GM19438 (cell line): ENCODE results near the gene SCARB1.

Experiments used
- ATAC-seq: cut with Tn5 transposase; IDR thresholded peaks from one replicate; pipeline ENCODE4 v1.9.1; 2021; ENCODE audit warnings: low read depth; ENCODE audit not compliant: unreplicated experiment

The SCARB1 gene

DNA sequence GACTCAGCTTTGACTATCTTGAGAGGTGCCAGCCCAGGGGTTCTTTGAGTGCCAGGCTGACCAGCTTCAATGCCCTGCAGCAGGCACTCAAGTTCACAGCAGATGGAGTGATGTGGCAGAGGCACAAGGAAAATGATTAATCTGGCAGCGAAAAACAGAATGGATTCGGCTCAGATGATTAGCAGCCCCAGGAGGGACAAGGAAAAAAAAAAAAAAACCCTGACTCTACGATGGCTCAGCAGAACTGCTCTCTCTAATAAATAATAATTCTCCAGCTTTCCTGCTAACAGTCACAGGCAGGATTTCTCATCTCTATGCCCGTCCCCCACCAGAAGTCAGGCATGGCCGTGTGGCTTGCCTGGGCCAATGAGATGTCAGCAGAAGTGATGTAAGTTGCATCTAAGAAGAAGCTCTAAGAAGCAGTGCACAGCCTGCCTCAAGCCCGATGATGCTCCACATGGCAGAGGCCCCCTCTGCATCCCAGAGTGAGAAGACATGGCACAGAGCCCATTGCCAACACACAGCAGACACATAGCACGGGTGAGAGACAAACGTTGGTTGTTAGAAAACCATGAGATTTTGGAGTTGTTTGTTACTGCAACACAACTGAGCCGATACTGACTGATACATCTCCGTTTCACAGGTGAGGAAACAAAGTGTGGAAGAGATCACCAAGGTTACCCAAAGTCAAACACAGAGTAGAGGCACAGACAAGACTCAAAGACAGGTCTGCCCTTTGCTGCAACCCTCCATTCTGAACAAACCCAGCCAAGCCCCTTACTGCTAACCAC, 111.0 kb downstream of the SCARB1 start:
- no peak for ATAC-seq

DNA sequence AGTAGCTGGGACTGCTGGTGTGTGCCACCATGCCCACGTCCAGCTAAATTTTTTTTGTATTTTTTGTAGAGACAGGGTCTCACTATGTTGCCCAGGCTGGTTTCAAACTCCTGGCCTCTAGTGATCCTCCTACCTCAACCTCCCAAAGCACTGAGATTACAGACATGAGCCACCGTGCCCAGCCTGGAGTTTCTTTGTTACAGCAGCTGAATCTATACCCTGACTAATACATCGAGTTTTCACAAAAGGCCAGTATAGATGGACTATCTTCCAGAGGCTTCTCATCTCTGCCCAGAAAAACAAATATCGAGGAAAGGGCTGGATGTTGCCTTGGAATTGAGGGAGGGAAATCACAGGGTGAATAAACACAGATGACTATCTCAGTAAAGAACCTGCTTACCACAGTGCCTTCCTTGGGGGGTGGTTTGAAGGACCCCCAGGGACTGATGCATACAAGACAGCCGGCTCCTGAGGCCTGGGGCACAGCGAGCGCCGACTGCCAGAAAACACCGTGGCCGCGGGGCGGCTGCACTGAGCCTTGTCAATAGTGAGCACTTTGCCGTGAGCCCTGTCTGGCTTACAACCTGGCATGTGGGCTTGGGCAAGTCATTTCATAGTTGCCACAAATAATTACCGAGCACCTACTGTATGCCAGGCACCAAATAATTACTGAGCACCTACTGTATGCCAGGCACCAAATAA, 111.9 kb downstream of the SCARB1 start:
- no peak for ATAC-seq

DNA sequence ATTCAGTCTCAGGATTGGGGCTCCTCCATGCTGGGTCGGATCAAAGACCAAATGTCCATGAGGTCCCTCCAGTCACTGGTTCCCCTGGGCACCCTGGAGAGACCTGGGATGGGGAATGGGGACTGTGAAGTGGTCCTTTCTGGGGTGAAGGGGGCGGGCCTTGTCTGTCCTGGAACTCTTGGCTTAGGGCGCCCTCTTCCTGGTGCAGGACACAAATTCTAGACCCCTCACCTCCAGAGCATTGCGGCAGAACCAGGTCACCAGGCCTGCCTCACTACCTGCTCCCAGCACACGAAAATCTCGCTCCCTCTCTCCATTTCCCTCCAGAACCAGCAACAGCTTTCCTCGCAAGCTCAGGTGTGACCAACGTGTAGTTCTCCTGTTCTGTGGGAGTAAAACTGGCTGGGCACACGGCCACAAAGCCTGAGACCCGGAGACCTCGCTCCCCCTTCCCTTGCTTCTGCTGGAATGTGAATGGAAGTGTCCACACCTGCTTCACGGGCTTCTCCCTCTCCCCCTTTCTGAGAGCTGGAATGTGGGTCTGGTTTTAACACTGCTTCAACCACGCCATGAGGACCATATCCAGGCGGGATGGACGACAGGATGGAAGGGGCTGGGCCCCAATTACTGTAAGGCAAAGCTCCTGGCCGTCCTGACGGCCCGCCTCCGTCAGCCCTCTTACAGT, 112.7 kb downstream of the SCARB1 start:
- no peak for ATAC-seq

DNA sequence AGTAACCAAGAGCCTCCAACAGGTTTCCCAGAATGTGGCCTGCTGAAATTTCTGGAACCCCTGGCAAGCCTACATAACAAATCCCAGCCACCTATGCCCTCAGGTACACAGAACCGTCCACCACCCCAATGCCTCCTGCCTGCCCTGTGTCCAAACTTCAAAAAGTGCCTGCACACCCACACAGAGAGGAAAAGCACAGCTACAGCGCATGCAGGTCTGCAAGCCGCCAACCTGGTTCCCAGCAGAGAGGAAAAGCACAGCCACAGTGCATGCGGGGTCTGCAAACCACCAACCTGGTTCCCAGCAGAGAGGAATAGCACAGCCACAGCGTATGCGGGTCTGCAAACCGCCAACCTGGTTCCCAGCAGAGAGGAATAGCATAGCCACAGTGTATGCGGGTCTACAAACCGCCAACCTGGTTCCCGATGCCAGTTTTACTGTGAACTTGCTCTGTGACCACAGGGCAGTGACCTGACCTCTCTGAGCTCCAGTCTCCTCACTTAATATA, 113.5 kb downstream of the SCARB1 start:
- no peak for ATAC-seq

DNA sequence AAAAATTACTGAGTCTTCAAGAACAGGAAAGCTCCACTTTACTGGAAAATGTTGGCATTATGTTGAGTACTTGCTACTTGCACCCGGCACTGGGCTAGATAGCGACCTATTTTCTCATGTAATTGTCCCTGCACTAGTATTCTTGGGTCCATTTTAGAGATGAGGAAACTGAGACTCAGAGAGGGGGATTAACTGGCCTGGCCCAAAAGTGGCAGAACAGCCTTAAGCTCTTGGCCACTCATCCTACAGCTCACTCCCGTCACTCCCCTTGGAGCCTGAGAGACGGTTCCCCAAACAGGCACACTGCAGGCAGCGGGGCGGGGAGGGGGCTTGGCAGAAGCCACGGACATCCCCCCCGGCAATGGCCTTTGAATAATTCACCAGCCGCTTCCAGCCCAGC, 113.9 kb downstream of the SCARB1 start:
- no peak for ATAC-seq

DNA sequence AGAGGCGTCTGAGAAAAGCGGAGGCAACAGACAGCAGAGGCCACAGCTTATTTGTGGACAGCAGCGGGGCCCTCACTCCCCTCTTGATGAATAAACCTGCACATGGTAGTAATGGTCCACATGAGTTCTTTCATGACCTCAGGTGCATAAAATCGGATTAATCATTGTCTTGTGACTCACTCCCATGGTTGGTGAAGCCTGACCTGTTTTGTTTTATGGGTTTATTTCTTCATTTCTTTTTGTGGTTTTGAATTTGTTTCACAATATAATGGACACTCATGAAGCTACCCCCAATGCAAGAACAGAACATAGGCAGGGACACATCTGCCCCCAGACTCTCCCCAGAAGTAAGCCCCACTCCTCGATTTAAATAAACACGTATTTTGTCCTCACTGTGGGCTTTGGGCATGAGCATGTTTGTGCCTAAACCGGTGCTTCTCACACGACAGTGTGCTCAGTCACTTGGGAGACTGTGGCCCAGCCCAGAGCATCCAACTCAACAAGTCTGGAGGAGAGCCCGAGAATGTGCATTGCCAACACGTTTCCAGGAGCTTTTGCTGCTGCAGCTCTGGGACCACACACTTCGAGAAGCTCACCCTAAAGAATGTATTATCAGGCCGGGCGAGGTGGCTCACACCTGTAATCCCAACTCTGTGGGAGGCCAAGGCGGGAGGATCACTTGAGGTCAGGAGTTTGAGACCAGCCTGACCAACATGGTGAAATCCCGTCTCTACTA, 116.1 kb downstream of the SCARB1 start:
- peak; percentile 45 for ATAC-seq

DNA sequence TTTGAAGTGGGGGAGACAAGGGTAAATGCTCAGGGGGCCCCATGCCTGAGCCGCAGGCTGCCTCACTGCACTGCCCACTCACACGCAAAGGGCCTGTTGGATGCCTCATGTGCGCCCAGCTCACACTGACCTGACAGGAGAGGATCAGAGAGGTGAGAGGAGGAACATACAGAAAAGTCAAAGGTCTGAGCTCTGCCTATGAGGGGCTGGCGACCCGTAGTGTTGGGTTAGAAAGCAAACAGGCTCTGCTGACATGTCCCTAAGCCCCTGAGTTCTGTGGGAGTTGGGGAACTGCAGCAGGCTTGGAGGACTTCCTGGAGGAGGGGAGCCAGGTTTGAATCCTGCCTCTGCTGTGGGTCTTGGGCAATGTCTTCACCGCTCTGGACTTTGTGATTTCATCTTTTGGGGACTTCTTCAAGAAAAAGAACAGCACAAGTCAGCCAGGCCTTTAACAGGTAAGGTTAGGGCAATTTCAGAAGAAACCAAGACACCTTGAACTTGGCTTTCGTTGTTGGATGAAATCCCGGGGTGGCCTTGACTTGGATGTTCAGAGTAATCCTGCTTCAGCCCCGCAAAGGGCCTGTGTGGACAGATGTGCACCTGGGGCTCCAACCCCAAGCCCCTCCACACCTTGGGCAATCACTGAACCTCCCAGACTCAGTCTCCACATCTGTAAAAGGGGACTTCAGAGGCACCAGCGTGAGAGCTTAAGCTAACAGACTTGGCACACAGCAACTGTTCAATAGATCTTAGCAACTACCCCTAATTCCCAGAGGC, 116.8 kb downstream of the SCARB1 start:
- no peak for ATAC-seq

DNA sequence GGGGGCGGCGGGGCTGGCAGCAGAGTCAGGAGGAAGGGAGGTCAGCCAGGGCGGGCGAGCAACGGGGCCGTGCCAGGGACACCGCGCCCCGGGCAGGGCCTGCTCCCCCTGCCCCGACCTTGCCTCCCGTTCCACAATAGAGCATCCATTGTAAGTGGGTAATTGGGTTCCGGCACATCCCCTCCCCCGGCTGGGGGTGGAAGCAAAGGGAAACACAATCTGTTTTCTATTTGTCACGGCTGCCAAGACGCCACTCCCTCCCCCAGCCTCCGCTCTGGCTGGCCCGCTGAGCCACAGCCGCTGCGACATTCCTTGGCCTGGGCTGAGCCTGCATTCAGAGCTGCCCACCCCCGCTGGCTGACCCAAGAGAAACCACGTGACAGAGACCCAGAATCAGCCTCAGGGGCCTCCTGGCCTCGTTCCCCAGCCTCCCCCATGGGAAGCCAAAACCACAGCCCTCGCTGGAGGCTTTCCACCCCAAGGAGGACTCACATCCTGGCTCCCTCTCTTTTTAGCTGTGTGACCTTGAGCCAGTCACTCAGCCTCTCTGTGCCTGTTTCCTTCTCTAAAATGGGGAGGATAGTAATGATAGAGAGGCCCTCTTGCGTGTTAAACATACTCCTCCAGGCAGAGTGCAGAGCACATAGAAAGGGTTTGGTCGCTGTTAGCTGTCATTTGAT, 117.6 kb downstream of the SCARB1 start:
- no peak for ATAC-seq

DNA sequence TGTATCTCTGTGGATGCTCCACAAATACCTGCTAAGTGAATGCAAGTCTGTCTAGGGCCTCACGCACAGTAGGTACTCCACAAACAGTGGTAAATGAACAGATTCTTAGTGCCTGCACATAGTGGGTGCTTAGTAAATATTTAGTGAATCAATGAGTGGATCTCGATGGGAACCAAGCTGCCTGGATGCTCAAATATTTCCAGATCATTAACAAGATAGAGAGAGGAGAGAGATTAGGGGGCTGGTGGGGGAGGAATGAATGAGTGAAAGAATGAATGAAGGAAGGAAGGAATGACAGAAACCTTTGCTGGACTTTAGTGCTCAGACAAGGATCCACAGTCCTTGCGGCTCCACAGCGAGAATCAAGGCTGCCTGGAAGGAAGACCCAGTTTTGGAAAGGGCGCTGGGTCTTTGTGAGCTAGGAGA, 118.2 kb downstream of the SCARB1 start:
- ATAC-seq = no peak

DNA sequence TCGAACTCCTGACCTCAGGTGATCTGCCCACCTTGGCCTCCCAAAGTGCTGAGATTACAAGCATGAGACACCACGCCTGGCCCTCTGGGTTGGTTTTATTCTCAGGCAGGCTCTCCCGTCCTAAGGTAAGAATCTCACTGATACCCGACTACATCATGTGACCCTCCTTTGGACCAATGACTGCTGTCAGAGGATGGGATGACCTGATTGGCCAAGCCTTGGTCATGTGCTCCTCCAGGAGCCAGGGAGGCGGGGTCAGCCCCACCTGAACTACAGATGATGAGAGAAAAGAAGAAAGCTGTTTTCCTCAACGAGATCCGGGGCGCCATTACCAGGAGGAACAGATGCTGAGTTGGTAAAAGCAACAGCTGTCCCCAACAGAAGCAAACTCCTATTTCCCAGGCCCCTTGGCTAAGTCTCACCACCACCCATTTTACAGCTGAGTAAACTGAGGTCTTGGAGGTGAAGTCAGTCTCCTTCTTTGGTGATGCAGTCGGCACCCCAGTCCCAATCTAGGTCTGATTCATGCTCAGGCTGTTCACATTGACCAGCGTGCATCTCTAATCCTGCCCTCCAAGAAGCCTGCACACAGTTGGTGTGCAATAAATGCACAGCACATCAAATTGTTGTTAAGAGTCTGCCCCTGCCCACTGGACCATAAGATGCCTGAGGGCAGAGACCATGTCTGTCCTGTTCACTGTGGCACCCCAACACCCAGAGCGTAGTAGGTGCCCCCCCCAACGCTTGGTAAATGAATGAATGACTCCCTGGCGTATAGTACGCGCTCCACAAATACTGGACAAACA, 118.8 kb downstream of the SCARB1 start:
- no peak for ATAC-seq

DNA sequence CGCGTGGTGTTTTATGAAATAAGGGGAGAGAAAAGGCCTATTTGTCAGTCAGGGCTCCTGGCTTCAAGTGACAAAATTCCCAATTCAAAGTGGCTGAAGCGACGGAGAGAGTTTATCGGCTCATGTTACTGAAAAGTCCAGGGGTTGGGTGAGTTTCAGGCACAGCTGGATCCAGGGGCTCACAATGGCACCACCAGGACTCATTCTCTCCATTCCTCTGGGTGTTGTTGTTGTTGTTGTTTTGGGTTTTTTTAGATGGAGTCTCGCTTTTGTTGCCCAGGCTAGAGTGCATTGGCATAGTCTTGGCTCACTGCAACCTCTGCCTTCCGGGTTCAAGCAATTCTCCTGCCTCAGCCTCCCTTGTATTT, 119.4 kb downstream of the SCARB1 start:
- ATAC-seq = no peak

DNA sequence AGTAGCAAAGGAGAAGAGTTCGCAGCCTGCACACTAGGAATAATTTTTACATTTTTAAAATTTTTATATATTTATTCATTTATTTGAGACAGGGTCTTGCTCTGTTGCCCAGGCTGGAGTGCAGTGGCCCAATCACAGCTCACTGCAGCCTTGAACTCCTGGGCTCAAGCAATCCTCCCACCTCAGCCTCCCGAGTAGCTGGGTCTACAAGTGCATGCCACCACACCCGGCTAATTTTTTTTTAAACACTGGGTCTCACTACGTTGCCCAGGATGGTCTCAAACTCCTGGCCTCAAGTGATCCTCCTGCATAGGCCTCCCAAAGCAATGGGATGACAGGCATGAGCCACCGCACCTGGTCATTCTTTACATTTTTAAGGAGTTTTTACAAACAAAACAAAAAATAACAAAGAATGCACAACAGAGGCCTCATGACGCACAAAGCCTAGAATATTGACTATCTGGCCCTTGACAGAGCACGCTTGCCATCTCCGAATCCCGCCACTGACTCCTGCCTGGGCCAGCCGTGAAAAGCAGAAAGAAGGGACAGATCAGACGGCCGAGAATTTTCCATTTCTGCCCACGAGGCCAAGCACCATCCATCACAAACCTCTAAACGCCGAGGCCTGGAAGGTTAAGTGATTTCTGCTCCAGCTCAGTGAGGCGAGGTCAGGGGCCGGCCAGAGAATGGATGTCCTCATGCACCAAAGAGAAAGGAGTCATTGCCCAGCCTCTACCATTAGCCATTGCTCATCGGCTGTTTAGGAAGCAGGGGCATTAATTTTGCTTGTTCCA, 120.0 kb downstream of the SCARB1 start:
- no peak for ATAC-seq

DNA sequence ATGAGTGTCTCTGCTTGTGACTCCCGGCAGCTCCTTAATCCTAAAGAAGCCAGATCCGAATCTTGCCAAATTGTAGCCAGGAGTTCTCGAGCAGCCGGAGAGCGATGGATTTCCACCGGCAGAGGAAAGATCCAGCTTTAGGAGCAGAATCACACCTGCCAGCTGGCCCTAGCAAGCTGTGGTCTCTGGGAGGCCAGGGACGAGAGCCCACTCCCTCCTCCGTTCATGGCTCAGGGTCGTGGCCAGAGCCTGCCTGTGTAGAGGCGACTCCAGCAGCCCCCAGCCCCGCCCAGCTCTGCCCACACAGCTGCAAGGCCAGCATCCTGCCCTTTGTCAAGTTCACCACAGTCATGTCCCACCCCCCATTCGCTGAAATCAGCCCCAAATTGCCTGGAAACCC, 121.0 kb downstream of the SCARB1 start:
- no peak for ATAC-seq

DNA sequence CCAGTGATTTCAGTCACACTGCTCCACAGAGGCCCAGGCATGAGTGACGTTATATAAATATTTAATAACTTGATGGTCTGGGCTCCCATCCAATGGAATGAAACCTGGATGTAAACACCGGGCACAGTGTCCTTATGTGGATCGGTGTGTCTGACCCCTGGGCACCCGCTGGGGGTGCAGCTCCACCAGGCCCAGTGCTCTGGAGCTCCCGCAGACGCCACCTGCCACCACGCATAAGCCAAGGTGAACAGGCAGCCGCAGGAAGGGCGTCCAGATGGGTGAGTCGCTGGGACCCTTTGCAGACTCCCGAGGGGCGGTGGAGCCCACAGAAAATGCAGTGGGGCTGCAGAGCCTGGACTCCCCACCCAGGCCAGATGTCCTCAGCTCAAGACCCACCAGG, 121.6 kb downstream of the SCARB1 start:
- ATAC-seq = no peak

DNA sequence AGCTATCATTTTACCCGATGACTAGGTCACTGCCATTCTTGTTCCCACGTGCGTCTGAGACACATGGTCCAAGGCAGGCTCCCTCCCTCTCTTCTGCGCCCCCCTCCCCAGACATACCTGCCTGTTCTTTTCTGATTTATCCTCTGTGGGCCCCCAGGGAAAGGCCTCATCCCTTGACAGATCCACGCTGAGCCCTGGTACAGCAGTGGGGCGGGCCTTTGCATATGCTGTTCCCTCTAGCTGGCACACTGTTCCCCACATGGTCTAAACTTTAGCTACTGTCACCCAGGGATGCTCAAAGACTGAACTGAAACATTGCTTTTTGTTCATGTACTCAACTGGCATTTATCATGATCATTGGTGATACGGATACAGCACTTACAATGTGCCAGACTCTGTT, 122.5 kb downstream of the SCARB1 start:
- ATAC-seq = no peak

DNA sequence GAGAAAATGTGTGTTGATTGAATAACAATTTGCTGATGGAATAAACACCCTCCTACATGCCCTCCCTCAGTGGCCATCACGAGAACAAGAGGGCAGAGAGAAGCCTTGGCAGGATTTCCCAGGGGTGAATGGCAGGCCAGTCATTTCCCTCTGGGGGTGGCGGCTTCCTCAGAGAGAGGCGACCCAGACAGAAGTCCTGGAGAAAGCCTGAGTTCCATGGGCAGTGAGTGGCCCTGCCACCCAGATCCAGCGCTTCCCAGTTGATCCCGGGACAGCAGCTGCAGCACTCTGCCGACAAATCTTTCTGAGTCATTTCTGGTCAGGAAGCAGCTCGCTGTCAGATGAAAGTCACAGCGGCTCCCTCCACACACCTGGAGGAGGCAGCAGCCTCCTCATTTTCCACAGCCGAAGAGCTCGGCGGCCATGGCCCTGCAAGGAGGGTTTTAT, 123.0 kb downstream of the SCARB1 start:
- ATAC-seq = no peak

DNA sequence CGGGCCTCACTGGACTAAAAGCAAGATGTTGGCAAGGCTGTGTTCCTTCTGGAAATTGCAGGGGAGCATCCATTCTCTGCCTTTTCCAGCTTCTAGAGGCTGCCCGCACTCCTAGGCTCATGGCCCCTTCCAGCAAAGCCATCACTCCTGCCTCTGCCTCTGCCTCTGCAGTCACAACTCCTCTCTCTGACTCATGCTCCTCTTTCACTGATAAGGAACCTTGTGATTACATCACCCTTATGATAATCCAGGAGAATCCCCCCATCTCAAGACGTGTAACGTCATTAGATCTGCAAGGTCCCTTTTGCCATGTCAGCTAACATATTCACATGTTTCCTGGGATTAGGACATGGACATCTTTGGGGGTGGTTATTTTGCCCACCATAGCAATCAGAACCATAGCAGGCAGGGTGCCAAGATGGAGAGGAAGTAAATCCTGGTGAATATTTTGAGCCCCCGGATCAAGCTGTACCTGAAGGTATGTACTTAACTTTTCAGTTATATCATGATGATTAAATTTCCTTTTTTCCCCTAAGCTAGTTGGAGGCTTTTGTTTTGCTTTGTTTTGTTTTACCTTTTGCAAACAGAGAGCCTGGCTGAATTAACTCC, 123.6 kb downstream of the SCARB1 start:
- ATAC-seq = no peak
